EL (cell line): Measurements from ENCODE around the gene MYO18B.

Experiments
- DNase-seq: peaks from one replicate; pipeline ENCODE4 v3.0.0-alpha.2; 2016

The MYO18B gene

DNA sequence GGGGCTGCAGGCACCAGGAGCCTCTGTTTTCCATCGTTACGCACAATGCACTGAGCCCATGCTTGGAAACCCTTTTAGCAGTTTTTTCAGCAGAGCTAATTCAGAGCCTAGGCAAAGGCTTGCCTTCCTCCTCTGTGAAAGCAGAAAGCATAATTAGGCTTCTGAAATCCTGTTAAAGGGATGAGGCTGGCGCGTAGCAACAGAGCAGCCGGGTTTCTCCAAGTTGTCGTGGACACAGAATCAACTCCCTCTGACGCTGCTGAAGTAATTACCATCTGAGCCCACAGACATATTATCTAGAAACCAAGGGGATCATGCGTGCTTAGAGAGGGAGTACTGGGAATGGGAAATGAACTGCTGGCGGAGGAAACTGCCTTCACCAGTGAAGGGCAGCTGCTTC is 85.4 kb downstream of the MYO18B start:
- no peak for DNase-seq

DNA sequence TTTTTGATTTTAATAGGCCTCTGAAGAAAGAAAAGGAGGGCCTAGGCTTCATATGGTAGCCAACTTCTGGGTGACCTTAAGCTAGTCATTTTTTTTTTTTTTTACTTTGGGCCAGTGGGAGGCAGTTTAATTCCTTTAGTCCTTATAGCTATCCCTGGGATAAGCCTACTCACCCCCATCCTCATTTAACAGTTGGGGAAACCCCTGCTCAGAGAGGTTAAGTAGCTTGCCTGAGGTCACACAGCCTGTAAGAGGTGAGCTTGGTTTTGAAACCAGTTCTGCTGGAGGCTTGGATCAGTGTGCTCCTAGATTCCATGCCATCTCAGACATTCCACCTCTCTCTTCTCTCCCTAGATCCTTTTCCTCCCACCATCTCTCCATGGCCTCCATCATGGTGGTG is 86.4 kb downstream of the MYO18B start:
- no peak for DNase-seq

GRCh38 chr22:25829237-25829636 is 87.2 kb downstream of the MYO18B start:
- no peak for DNase-seq

GRCh38 chr22:25829808-25830777 is 88.1 kb downstream of the MYO18B start:
- no peak for DNase-seq

DNA sequence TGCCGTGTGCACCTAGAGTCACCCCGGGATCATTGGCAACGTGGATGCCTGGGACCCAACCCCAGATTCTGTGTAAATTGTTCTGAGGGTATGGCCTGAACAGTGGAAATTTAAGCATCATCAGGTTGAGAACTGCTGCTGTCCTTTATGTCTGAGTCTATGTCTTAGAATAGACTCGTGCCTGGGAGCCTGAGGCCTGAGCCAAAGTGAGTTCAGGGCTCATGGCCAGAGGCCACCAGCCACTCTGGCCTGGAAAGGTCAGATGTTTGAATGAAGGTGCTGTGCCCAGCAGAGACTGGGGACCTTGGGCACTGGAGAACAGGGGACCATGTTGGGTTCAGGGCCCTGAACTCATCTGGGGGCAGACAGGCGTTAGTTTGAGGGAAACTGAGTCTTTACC is 91.1 kb downstream of the MYO18B start:
- no peak for DNase-seq

- DNase-seq, result no peak
These were observed 91.7 kb downstream of the MYO18B start for GRCh38 chr22:25833676-25834075.

GRCh38 chr22:25834490-25834889 is 92.5 kb downstream of the MYO18B start:
- no peak for DNase-seq

DNA sequence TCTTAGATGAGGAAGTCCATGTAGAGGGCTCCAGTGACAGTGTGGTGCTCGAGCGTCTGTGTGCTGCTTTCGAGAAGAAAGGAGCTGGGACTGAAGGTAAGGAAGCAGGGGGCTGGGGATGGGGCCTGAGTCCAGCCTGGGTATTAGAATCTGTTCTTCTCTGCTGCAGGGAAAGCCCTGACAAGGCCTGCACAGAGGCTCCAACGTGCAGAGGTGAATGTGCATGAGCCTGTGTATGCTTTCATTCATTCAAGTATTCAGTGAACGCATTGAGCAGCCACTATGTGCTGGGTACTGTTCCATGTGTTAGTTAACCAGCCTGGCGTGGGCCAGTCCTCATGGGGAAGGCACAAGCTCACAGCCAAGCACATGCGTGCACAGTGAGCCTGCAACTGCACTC is 93.4 kb downstream of the MYO18B start:
- no peak for DNase-seq

DNA sequence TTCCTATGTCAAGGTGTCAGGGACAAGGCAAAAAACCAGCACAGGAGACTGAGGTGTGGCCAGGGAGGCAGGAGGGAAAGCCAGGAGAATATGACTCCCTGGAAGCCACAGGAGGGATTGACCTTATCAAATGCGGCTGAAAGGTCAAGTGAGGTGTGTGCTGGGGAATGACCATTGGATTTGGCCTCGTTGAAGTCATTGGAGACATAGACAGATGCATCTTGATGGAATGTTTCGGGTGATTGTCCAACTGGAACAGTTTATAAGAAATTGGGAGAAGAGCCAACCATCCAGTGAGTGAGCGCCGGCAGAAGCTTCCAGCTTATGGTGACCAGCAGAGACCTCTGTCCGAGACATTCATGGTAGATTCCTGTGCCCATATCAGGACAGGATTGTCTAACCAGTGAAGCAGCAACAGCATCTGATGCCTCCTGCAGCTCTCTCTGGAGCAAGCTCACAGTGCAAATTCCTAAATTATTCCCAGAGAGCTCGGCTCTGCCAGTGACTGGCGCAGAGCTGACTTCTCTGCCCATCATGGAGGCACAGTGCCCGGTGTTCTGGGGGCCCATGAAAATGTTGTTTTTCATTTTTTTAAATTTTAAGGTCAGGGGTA is 95.4 kb downstream of the MYO18B start:
- no peak for DNase-seq

GRCh38 chr22:25838960-25839741 is 97.2 kb downstream of the MYO18B start:
- DNase-seq, result no peak

DNA sequence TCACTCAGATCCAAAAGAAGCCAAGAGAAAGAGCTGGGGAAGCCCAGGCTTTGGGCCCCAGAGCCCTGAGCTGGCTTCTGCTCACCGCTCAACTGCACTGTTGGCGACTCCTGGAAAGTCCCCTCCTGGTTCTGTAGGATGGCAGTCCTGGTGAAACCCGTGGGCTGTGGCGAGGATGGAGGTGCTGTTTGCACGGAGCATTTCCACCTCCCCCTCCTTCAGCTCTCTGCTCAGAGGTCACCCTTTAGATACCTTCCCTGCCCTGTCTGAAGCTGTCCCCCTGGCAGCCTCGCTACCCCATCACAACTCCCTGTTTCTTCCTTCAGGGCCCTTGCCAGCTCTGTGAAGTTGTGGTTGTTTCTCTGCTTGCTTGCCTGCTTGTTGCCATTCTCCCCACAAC is 97.8 kb downstream of the MYO18B start:
- DNase-seq, result no peak

GRCh38 chr22:25840167-25840566 is 98.2 kb downstream of the MYO18B start:
- peak; percentile 13 for DNase-seq

GRCh38 chr22:25840891-25841290 is 98.9 kb downstream of the MYO18B start:
- no peak for DNase-seq

DNA sequence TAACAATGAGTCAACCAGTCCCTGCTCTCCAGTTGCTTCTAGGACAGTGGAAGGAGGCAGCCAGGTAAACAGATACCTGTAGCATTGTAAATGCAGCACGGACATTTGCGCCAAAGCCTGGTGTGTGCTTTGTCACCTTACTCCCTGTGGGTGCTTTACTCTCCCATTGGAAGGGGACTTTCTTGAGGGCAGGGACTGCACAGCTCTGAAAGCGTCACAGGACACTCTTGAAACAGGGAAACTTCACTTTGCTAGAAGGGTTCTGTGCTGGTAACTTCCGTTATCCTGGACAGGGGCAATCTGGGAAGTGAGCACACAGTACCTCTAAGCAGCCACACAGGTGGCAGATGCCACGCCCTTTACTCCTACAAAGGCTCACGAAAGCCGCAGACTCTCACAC is 99.8 kb downstream of the MYO18B start:
- no peak for DNase-seq

- DNase-seq, result no peak
These were observed 101.8 kb downstream of the MYO18B start for GRCh38 chr22:25843660-25844405.

GRCh38 chr22:25844601-25845000 is 102.6 kb downstream of the MYO18B start:
- no peak for DNase-seq

DNA sequence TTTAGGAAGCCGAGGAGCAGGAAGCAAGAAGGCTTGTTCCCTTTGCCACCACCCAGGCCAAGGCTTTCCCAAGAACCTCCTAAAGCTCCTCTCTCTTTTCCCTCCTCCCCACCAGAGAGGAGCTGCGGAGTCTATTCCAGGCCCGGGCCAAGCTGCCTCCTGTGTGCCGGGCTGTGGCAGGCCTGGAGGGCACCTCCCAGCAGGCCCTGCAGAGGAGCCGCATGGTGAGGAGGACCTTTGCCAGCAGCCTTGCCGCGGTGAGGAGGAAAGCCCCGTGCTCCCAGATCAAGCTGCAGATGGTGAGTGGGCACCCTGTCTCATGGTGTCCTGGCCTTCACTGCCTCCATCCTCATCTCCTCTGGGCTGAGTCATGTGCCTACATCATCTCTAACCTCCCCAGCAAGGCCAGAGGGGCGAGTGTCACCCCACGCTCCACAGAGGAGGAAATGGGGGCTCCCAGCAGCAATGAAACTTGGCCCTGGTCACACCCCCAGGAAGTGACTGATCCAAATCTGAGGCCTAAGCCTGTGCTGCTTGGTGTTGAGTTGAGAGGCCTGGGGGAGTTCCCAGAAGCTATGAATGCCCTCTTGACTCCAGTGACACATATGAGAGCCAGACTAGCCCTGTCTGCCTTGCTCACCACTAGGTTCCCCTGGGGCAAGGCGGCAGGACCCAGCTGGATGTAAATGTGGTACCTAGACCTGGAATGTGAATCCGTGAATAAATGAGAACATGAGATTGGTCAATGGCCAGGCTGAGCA is 104.2 kb downstream of the MYO18B start:
- peak; percentile 66 for DNase-seq

DNA sequence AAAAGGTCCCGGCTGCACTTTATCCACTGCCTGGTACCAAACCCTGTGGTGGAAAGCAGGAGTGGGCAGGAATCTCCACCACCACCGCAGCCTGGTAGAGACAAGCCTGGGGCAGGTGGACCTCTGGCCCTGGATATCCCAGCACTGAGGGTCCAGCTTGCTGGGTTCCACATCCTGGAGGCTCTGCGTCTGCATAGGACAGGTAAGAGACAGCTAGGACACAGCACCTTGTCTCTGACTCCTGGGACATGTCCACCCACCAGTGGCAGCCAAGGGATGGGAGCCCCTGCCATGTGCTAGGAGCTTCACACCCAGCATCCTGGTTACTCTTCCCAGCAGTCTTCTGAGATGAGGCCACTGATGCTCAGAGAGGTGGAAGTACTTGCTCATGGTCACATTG is 105.5 kb downstream of the MYO18B start:
- no peak for DNase-seq

- no peak for DNase-seq
These were observed 107.0 kb downstream of the MYO18B start for GRCh38 chr22:25848954-25849353.

DNA sequence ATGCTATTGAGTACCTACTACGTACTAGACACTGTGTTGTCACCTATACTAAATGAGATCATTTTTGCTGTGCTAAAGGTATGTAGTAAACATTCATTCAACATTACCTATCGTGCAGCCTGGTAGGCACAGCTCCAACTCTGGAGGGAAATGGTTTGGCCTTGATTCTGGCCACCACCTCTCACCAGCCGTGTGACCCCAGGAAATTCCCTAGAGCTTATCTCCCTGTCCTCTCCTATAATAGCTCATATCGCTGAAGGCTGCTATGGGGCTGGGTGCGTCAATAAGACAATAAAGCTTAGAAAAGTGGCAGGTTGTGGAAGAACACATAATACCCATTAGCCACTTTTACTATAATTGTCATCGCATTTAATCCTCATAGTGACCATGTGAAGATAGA is 107.5 kb downstream of the MYO18B start:
- DNase-seq, result no peak

DNA sequence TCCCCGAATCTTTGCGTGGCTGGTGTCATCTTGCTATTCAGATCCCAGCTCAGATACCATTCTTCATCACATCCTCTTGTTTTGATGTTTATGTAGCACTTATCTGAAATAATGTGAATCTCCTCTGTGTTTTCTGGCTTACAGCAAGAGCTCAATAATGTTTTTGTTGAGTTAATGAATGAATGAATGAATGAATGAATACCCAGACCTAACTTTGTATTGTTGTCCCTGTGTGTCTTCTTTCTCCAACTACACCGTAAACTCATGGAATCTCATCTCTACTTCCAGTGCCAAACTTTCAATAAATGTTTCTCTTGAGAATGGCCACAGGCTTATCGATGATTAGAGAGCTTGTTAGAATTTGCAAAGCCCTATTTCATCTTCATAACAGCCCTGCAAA is 110.2 kb downstream of the MYO18B start:
- no peak for DNase-seq

DNA sequence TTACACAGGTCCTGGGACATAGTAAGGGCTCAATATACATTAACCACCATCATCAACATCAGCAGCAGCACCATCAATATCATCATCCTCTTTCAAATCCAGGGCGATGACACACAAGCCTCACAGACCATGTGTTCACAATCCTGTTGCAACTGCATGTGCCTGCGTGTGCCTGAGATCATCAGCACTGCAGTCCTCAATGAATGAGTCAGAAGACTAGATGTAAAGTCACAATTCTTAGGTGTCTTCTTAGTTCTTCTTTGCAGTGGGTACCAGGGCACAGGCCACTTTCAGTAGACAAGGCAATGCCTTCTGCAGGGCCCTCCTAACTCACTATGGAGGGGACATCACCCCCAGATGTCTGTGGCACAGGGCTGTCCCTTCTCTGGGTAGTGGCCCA is 111.1 kb downstream of the MYO18B start:
- DNase-seq, result no peak
